HG02870 (cell line): ENCODE measurements around the gene ITGAD.
A peak's percentile ranks its signal among the peaks of the same experiment; 100 is the strongest.

Experiments used
- ATAC-seq: cut with Tn5 transposase; IDR thresholded peaks from one replicate; pipeline ENCODE4 v1.9.1; 2021; ENCODE audit warnings: mild to moderate bottlenecking, moderate library complexity; ENCODE audit not compliant: unreplicated experiment

ITGAD gene

GRCh38 chr16:31393056-31393455 lies at the start of gene ITGAD:
Gene ITGAD, plus strand, starts transcription at chr16:31393335. Its CDS starts 26 bp downstream, at chr16:31393361.
- no peak for ATAC-seq

- ATAC-seq: peak; percentile 87
Measured at GRCh38 chr16:31344712-31345111, 48.4 kb upstream of the ITGAD start.

- no peak for ATAC-seq
Measured at GRCh38 chr16:31347445-31347844, 45.7 kb upstream of the ITGAD start.

- ATAC-seq: no peak
Measured at GRCh38 chr16:31348579-31348978, 44.6 kb upstream of the ITGAD start.

- ATAC-seq: no peak
Measured at GRCh38 chr16:31350275-31351005, 42.7 kb upstream of the ITGAD start.

GRCh38 chr16:31351246-31351941 lies 41.7 kb upstream of the ITGAD start:
- ATAC-seq: no peak

- no peak for ATAC-seq
Measured at GRCh38 chr16:31351942-31352325, 41.2 kb upstream of the ITGAD start.

GRCh38 chr16:31352376-31353115 lies 40.6 kb upstream of the ITGAD start:
- no peak for ATAC-seq

- ATAC-seq: peak; percentile 73
Measured at GRCh38 chr16:31354394-31355291, 38.5 kb upstream of the ITGAD start, which contains the start of gene ITGAX. Gene ITGAX, plus strand, starts transcription at chr16:31355176. Its CDS starts 79 bp downstream, at chr16:31355255.

- ATAC-seq: no peak
Measured at GRCh38 chr16:31355431-31356100, 37.6 kb upstream of the ITGAD start.

GRCh38 chr16:31356566-31357323 lies 36.4 kb upstream of the ITGAD start:
- ATAC-seq: no peak

- ATAC-seq: no peak
Measured at GRCh38 chr16:31357324-31358109, 35.6 kb upstream of the ITGAD start.

- ATAC-seq: no peak
Measured at GRCh38 chr16:31360251-31360650, 32.9 kb upstream of the ITGAD start.

GRCh38 chr16:31361201-31362110 lies 31.7 kb upstream of the ITGAD start:
- no peak for ATAC-seq

- no peak for ATAC-seq
Measured at GRCh38 chr16:31362476-31363405, 30.4 kb upstream of the ITGAD start.

- ATAC-seq: no peak
Measured at GRCh38 chr16:31363721-31364120, 29.4 kb upstream of the ITGAD start.
